HepG2 (cell line): ENCODE results near the gene HS6ST1. TPM values are rescaled to one million over a fixed set of nuclear protein-coding genes. Genes with fewer than 3 reads are reported as not detected.

Source experiments
- DR1 ChIP-seq: sonication (generic); formaldehyde crosslinking; IDR thresholded peaks from 2 replicates; pipeline ENCODE4 v1.8.0; 2021; ENCODE audit warnings: mild to moderate bottlenecking, missing genetic modification reagents, inconsistent platforms
- E2F5 ChIP-seq: sonication (generic); formaldehyde crosslinking; conservative IDR thresholded peaks from 2 replicates; pipeline ENCODE4 v1.4.0; 2020; ENCODE audit warnings: missing genetic modification reagents
- KDM2A ChIP-seq: sonication (generic); formaldehyde crosslinking; IDR thresholded peaks from 2 replicates; pipeline ENCODE4 v1.4.0; 2020; ENCODE audit warnings: low read depth, missing genetic modification reagents, borderline replicate concordance
- LCORL ChIP-seq, 2 experiments: fragments of 450-650 bp in 1 of 2; sonication (generic) in 1 of 2; formaldehyde crosslinking in 1 of 2; IDR thresholded peaks; 2 replicates each; pipeline versions ENCODE4 v1.5.0 to v1.6.1; 2017 to 2020; ENCODE audit warnings: antibody characterized with exemption in 1 of 2, missing genetic modification reagents in 1 of 2
- MLLT10 ChIP-seq: sonication (generic); formaldehyde crosslinking; IDR thresholded peaks from 2 replicates; pipeline ENCODE4 v1.4.0; 2020; ENCODE audit warnings: missing genetic modification reagents
- NR2C2 ChIP-seq: sonication (generic); formaldehyde crosslinking; IDR thresholded peaks from 2 replicates; pipeline ENCODE4 v1.4.0; 2020; ENCODE audit warnings: missing genetic modification reagents, mild to moderate bottlenecking, moderate library complexity, borderline replicate concordance
- PAXIP1 ChIP-seq: sonication (generic); formaldehyde crosslinking; conservative IDR thresholded peaks from 2 replicates; pipeline ENCODE4 v1.4.0; 2020; ENCODE audit warnings: mild to moderate bottlenecking, missing genetic modification reagents, moderate library complexity
- RBFOX2 ChIP-seq: fragments of 200-400 bp; formaldehyde crosslinking; IDR thresholded peaks from 2 replicates; pipeline ENCODE4 v1.6.1; 2017; ENCODE audit warnings: low read depth, mild to moderate bottlenecking, low read length
- SIN3B ChIP-seq: fragments of 150-350 bp; IDR thresholded peaks from 2 replicates; pipeline ENCODE4 v1.6.1; 2014; ENCODE audit warnings: low read length
- SOX5 ChIP-seq: IDR thresholded peaks from 2 replicates; pipeline ENCODE4 v1.6.1; 2016; ENCODE audit warnings: borderline replicate concordance
- SP5 ChIP-seq: IDR thresholded peaks from 2 replicates; pipeline ENCODE4 v1.6.1; 2016; ENCODE audit warnings: low read depth, borderline replicate concordance
- TFE3 ChIP-seq: IDR thresholded peaks from 2 replicates; pipeline ENCODE4 v1.6.1; 2016
- ZBTB21 ChIP-seq: sonication (generic); formaldehyde crosslinking; IDR thresholded peaks from 2 replicates; pipeline ENCODE4 v1.4.0; 2020; ENCODE audit warnings: missing genetic modification reagents
- ZIK1 ChIP-seq: sonication (generic); formaldehyde crosslinking; IDR thresholded peaks from 2 replicates; pipeline ENCODE4 v1.5.0; 2020; ENCODE audit warnings: mild to moderate bottlenecking, low read depth, missing genetic modification reagents, borderline replicate concordance
- ZNF350 ChIP-seq: sonication (generic); formaldehyde crosslinking; IDR thresholded peaks from 2 replicates; pipeline ENCODE4 v1.4.0; 2020; ENCODE audit warnings: mild to moderate bottlenecking, low read depth, missing genetic modification reagents, borderline replicate concordance
- polyA plus RNA-seq, 8 experiments: library from polyadenylated mRNA; depleted of rRNA in 3 of 8; stranded (reverse) in 7 of 8; unstranded in 1 of 8; fragments of >200 nt; fragmentation: Illumina TruSeq in 4 of 8; extraction: Trizol in 4 of 8; gene quantifications; 2 replicates each; pipeline versions ENCODE4 v1.2.1 to v1.2.3, GENCODE V29; 2011 to 2016; ENCODE audit warnings: low read depth in 4 of 8, missing spikeins in 1 of 8, mixed read lengths in 1 of 8; ENCODE audit not compliant: insufficient read depth in 1 of 8
- total RNA-seq, 5 experiments: library from RNA; depleted of rRNA; stranded (reverse); fragments of >200 nt; fragmentation: Illumina TruSeq; extraction: Trizol; gene quantifications; 2 replicates each; pipeline ENCODE4 v1.2.3, GENCODE V29; 2016; ENCODE audit warnings: low read depth in 1 of 5
- TF ChIP-seq, protein P1 (sequence below): sonication (generic); formaldehyde crosslinking; IDR thresholded peaks from 2 replicates; pipeline ENCODE4 v1.4.0; 2020; ENCODE audit warnings: missing genetic modification reagents
- TF ChIP-seq, protein P2 (sequence below): IDR thresholded peaks from 2 replicates; pipeline ENCODE4 v1.4.0; 2020; ENCODE audit warnings: mild to moderate bottlenecking, missing genetic modification reagents

HS6ST1 gene
- total and polyA plus RNA-seq, 2 of the 13 experiments (the other 11 are each of a cell fraction or from before 2014, with no cell fraction given): 34.5 to 84.6 TPM

DNA sequence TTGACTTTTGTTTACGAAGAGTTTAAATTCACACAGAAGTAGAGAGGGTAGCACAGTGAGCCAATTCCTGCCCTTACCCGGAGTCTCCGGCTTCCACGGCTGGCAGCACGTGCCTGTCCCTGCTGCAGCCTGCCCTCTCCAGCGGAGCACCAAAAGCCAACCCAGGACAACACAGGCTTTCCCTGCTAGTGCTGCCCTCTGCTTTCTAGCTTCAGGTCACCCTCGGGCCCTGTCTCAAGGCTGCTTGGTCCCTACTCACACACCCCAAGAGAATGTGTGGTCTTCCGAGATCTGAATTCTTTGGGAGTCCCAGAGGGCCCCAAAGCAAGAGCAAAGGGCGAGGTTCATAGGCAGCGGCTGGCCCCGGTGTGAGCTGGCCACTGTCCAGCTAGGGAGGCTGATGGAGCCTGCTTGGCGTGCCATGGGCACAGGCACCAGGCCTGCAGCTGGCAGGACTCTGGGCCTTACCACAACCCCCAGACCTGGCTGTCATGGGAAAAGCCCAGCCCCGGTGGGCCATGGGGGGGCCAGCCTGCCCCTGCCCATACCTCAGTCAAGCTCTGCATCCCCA, 7.0 kb upstream of the HS6ST1 start (continued):
- no peak for TF ChIP-seq LCORL (IDR thresholded peaks at IDR 0.05)
- TF ChIP-seq LCORL (CRISPR knock-in tag; IDR thresholded peaks at IDR 0.05): peak; percentile 67; the same call in 1 of the 2 replicates
- no peak for TF ChIP-seq NR2C2
- no peak for TF ChIP-seq MLLT10 (CRISPR knock-in tag)
- peak; percentile 67; the same call in 1 of the 2 replicates for TF ChIP-seq PAXIP1
- TF ChIP-seq SP5 (CRISPR knock-in tag): 0 out of 2 replicates have a peak, but pooled peaks have one; percentile 12
- no peak for TF ChIP-seq SIN3B
- no peak for TF ChIP-seq DR1 (CRISPR knock-in tag)
- TF ChIP-seq, protein P1, sequence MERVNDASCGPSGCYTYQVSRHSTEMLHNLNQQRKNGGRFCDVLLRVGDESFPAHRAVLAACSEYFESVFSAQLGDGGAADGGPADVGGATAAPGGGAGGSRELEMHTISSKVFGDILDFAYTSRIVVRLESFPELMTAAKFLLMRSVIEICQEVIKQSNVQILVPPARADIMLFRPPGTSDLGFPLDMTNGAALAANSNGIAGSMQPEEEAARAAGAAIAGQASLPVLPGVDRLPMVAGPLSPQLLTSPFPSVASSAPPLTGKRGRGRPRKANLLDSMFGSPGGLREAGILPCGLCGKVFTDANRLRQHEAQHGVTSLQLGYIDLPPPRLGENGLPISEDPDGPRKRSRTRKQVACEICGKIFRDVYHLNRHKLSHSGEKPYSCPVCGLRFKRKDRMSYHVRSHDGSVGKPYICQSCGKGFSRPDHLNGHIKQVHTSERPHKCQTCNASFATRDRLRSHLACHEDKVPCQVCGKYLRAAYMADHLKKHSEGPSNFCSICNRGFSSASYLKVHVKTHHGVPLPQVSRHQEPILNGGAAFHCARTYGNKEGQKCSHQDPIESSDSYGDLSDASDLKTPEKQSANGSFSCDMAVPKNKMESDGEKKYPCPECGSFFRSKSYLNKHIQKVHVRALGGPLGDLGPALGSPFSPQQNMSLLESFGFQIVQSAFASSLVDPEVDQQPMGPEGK (CRISPR knock-in tag): 0 out of 2 replicates have a peak, but pooled peaks have one; percentile 18
- TF ChIP-seq, protein P2, sequence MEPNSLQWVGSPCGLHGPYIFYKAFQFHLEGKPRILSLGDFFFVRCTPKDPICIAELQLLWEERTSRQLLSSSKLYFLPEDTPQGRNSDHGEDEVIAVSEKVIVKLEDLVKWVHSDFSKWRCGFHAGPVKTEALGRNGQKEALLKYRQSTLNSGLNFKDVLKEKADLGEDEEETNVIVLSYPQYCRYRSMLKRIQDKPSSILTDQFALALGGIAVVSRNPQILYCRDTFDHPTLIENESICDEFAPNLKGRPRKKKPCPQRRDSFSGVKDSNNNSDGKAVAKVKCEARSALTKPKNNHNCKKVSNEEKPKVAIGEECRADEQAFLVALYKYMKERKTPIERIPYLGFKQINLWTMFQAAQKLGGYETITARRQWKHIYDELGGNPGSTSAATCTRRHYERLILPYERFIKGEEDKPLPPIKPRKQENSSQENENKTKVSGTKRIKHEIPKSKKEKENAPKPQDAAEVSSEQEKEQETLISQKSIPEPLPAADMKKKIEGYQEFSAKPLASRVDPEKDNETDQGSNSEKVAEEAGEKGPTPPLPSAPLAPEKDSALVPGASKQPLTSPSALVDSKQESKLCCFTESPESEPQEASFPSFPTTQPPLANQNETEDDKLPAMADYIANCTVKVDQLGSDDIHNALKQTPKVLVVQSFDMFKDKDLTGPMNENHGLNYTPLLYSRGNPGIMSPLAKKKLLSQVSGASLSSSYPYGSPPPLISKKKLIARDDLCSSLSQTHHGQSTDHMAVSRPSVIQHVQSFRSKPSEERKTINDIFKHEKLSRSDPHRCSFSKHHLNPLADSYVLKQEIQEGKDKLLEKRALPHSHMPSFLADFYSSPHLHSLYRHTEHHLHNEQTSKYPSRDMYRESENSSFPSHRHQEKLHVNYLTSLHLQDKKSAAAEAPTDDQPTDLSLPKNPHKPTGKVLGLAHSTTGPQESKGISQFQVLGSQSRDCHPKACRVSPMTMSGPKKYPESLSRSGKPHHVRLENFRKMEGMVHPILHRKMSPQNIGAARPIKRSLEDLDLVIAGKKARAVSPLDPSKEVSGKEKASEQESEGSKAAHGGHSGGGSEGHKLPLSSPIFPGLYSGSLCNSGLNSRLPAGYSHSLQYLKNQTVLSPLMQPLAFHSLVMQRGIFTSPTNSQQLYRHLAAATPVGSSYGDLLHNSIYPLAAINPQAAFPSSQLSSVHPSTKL: peak; percentile 30; the same call in 1 of the 2 replicates
- TF ChIP-seq ZBTB21 (CRISPR knock-in tag): no peak
- no peak for TF ChIP-seq ZIK1 (CRISPR knock-in tag)
- no peak for TF ChIP-seq ZNF350 (CRISPR knock-in tag)
- TF ChIP-seq TFE3: no peak
- no peak for TF ChIP-seq E2F5 (CRISPR knock-in tag)
- 0 out of 2 replicates have a peak, but pooled peaks have one; percentile 16 for TF ChIP-seq RBFOX2
- TF ChIP-seq SOX5 (CRISPR knock-in tag): 0 out of 2 replicates have a peak, but pooled peaks have one; percentile 13
- peak; percentile 48; the same call in 1 of the 2 replicates for TF ChIP-seq KDM2A
